Measurements from ENCODE around the gene FAM193B. TPM values are rescaled to one million over a fixed set of nuclear protein-coding genes. Genes with fewer than 3 reads are reported as not detected.

The FAM193B gene
- total RNA-seq, 1 experiment from 2014 or later = 41.1 TPM

DNA sequence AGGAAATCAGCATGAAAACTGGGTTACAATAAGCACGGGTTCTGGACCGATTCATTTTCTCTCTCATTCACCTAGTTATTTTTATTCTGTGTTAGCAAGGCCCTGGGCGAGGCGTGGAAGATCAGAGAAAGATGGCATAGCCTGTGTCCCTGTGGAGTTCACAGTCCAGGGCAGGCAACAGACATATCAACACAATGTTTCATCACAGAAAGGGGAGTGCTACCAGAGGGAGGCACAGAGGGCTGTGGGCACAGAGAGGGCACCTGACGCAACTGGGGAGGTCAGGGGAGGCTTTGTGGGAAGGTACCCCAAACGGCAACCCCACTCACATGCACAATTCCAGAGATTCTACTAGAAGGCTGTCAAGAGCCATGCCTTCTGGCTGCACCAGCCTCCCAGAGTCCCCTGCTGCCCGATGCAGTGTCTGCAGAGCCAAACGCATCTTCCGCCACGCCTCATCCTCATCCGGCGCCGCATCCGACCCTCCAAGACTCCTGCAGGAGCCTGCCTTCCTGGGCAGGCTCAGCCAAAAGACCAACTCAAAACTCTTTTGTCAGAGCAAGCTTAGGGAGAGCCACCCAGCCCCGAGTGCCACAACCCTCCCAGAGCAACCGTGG is 1.4 kb downstream of the FAM193B start:
- H3K27ac ChIP-seq (ENCODE audit: low read length) = no peak overlapping the region
- intact Hi-C loops (cut with micrococcal nuclease) = loop anchor here (5.0 kb wide), 1 partner anchor 36 kb away; the partner anchor contains the start of gene DDX41
- ChIA-PET CTCF (no interaction called here), POLR2A (ENCODE audit: unreplicated experiment) (no interaction called here)
- peaks cover 24% of the 10 kb centered on the region for H3K4me1 ChIP-seq (ENCODE audit: insufficient read depth, low read length)
- ATAC-seq (peak; percentile 37), DNase-seq (peak; percentile 23)
- H3K4me3 ChIP-seq (ENCODE audit: low read length) = peak overlapping the region; percentile 93
- H2AFZ ChIP-seq (ENCODE audit: low read length) = peak overlapping the region; percentile 76; the same call in 1 of the 2 replicates
- no peaks in the 10 kb centered on the region for H3K9me3 ChIP-seq (ENCODE audit: low read length)
- H3K9me2 ChIP-seq (replicated peaks; ENCODE audit: low read length) = no peaks in the 10 kb centered on the region
- H3K27me3 ChIP-seq (ENCODE audit: low read length) = no peaks in the 10 kb centered on the region
- H3K36me3 ChIP-seq (ENCODE audit: low read depth, low read length) = no peaks in the 10 kb centered on the region; the same call in 1 of the 2 replicates
- peak overlapping the region; percentile 93 for H3K4me2 ChIP-seq (ENCODE audit: low read length)
- H3F3A ChIP-seq (ENCODE audit: low read length, unreplicated experiment) = peaks cover 2% of the 10 kb centered on the region
- BruUV-seq (replicated peaks) = no TSS peak
- peaks cover 64% of the 10 kb centered on the region for H3K79me2 ChIP-seq (ENCODE audit: low read length)
- peaks cover 15% of the 10 kb centered on the region; the same call in 1 of the 2 replicates for H4K20me1 ChIP-seq (ENCODE audit: low read length)
- peak overlapping the region; percentile 79 for H3K9ac ChIP-seq (ENCODE audit: low read length)
- no peak for TF ChIP-seq CTCF (conservative IDR thresholded peaks at IDR 0.05; ENCODE audit: low read depth, low read length)
- TF ChIP-seq EZH2 (IDR thresholded peaks at IDR 0.05; ENCODE audit: low read length, unreplicated experiment) = no peak
- TF ChIP-seq EZH2phosphoT487 (IDR thresholded peaks at IDR 0.05; ENCODE audit: borderline replicate concordance, low read length) = no peak

GRCh38 chr5:177550122-177550521 is 4.2 kb downstream of the FAM193B start:
- no peaks in the 10 kb centered on the region for H3K9me2 ChIP-seq (replicated peaks; ENCODE audit: low read length)
- H3K36me3 ChIP-seq (ENCODE audit: low read depth, low read length) = no peaks in the 10 kb centered on the region; the same call in 1 of the 2 replicates
- H4K20me1 ChIP-seq (ENCODE audit: low read length) = peaks cover 28% of the 10 kb centered on the region
- H2AFZ ChIP-seq (ENCODE audit: low read length) = no peak overlapping the region
- H3K4me2 ChIP-seq (ENCODE audit: low read length) = no peak overlapping the region
- no peak overlapping the region for H3K27ac ChIP-seq (ENCODE audit: low read length)
- peaks cover 18% of the 10 kb centered on the region for H3F3A ChIP-seq (ENCODE audit: low read length, unreplicated experiment)
- DNase-seq = no peak
- no peak overlapping the region for H3K4me3 ChIP-seq (ENCODE audit: low read length)
- peaks cover 79% of the 10 kb centered on the region for H3K79me2 ChIP-seq (ENCODE audit: low read length)
- H3K9ac ChIP-seq (ENCODE audit: low read length) = no peak overlapping the region
- intact Hi-C loops (cut with micrococcal nuclease) = loop anchor here (5.0 kb wide), 1 partner anchor 33 kb away; the partner anchor contains the start of gene DDX41
- BruUV-seq (replicated peaks) = no TSS peak
- ChIA-PET CTCF (no interaction called here), POLR2A (ENCODE audit: unreplicated experiment) (no interaction called here)
- H3K27me3 ChIP-seq (ENCODE audit: low read length) = no peaks in the 10 kb centered on the region
- no peaks in the 10 kb centered on the region for H3K9me3 ChIP-seq (ENCODE audit: low read length)
- peaks cover 45% of the 10 kb centered on the region for H3K4me1 ChIP-seq (ENCODE audit: insufficient read depth, low read length)
- TF ChIP-seq EZH2 (IDR thresholded peaks at IDR 0.05; ENCODE audit: low read length, unreplicated experiment) (no peak), CTCF (conservative IDR thresholded peaks at IDR 0.05; ENCODE audit: low read depth, low read length) (no peak), EZH2phosphoT487 (IDR thresholded peaks at IDR 0.05; ENCODE audit: borderline replicate concordance, low read length) (no peak)
- ATAC-seq = no peak

DNA sequence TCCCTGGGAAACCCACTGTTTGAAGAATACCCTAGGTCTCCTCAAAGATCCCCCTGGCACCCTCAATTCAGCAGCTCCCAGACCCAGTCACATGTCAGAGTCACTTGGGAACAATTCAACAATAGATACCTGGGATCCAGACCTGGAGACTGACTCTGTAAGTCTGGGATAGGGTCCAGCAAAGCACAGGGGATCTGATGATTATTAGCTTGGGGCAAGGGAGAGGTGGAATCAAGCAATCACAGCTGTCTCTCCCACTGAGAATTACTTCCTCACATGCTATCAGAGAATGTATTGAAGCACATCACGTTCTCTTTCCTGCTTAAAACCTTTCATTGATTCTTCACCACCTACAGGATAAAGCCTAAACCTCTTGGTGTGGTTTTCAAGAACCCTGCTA is 5.9 kb downstream of the FAM193B start:
- ChIA-PET POLR2A (ENCODE audit: unreplicated experiment) (no interaction called here), CTCF (no interaction called here)
- DNase-seq (no peak), ATAC-seq (no peak)
- Histone ChIP-seq H3K27ac (ENCODE audit: low read length) (no peak overlapping the region), H3K79me2 (ENCODE audit: low read length) (peaks cover 84% of the 10 kb centered on the region), H3K9ac (ENCODE audit: low read length) (no peak overlapping the region), H3K9me3 (ENCODE audit: low read length) (no peaks in the 10 kb centered on the region), H3K4me2 (ENCODE audit: low read length) (no peak overlapping the region), H3K27me3 (ENCODE audit: low read length) (no peaks in the 10 kb centered on the region), H3K9me2 (replicated peaks; ENCODE audit: low read length) (no peaks in the 10 kb centered on the region), H3K36me3 (ENCODE audit: low read depth, low read length) (no peaks in the 10 kb centered on the region; the same call in 1 of the 2 replicates), H3F3A (ENCODE audit: low read length, unreplicated experiment) (peaks cover 18% of the 10 kb centered on the region), H4K20me1 (ENCODE audit: low read length) (peaks cover 28% of the 10 kb centered on the region), H3K4me3 (ENCODE audit: low read length) (no peak overlapping the region), H2AFZ (ENCODE audit: low read length) (no peak overlapping the region), H3K4me1 (ENCODE audit: insufficient read depth, low read length) (peaks cover 40% of the 10 kb centered on the region)
- no TSS peak for BruUV-seq (replicated peaks)
- intact Hi-C loops (cut with micrococcal nuclease) = no loop called here
- TF ChIP-seq CTCF (conservative IDR thresholded peaks at IDR 0.05; ENCODE audit: low read depth, low read length) (no peak), EZH2 (IDR thresholded peaks at IDR 0.05; ENCODE audit: low read length, unreplicated experiment) (no peak), EZH2phosphoT487 (IDR thresholded peaks at IDR 0.05; ENCODE audit: borderline replicate concordance, low read length) (no peak)

All from PC-3 (cell line).